Psoas muscle (tissue), 8 donors: ENCODE data around the gene SYT15. TPM values are rescaled to one million over a fixed set of nuclear protein-coding genes. Genes with fewer than 3 reads are reported as not detected.
A peak's percentile ranks its signal among the peaks of the same experiment; 100 is the strongest.
"Not testable (repeated sequence)": the region's sequence is repeated elsewhere in the genome, so short reads cannot be mapped to it uniquely, and the experiment has no call there.

Experiments
- ATAC-seq, 4 donors: fragments of 200-7000 bp; cut with Tn5 transposase; one replicate each; pipeline ENCODE4 v1.9.1; 2020; ENCODE audit warnings: moderate library complexity in 3 of 4, mild to moderate bottlenecking in 2 of 4
- DNase-seq, 2 donors: peaks; one replicate each; pipeline ENCODE4 v3.0.0-alpha.2; 2020
- H3K27ac ChIP-seq: fragments of 200-600 bp; one replicate; pipeline ENCODE4 v1.8.0; 2022
- H3K27me3 ChIP-seq, 3 donors: fragments of 200-600 bp in 1 of 3; one replicate each; pipeline versions ENCODE4 v1.6.1 to v1.8.0; 2013 to 2022; ENCODE audit warnings: low read length in 2 of 3, mild to moderate bottlenecking in 2 of 3, moderate library complexity in 1 of 3; ENCODE audit not compliant: insufficient read depth in 3 of 3
- H3K36me3 ChIP-seq, 2 donors: fragments of 200-600 bp in 1 of 2; one replicate each; pipeline versions ENCODE4 v1.6.1 to v1.8.0; 2013 to 2022; ENCODE audit warnings: low read depth in 1 of 2, mild to moderate bottlenecking in 1 of 2, moderate library complexity in 1 of 2; ENCODE audit not compliant: insufficient read depth in 1 of 2
- H3K4me1 ChIP-seq: fragments of 200-600 bp; one replicate; pipeline ENCODE4 v1.8.0; 2022
- H3K4me3 ChIP-seq: fragments of 200-600 bp; one replicate; pipeline ENCODE4 v1.8.0; 2022; ENCODE audit warnings: mild to moderate bottlenecking
- H3K9me3 ChIP-seq: fragments of 200-600 bp; one replicate; pipeline ENCODE4 v1.8.0; 2022
- WGBS, 3 donors: extraction: QIAGEN DNeasy Blood & Tissue Kit; methylation state at CpG; one replicate each; pipeline versions ENCODE4 v1.1.6 to v1.1.7; 2013; 5-methylcytosine and 5-hydroxymethylcytosine counted together
- intact Hi-C, 2 donors: fragments of 100-400 bp; cut with DNase I; formaldehyde crosslinking; loops; one replicate each; pipeline versions ENCODE4 v1.11.0 to v1.14.2; 2022
- polyA plus RNA-seq, 3 donors: library from polyadenylated mRNA; stranded (reverse); fragments of 200-250 nt; gene quantifications; one replicate each; pipeline ENCODE4 v1.2.3, GENCODE V29; 2013
- total RNA-seq, 4 donors: library from RNA; stranded (reverse); fragmentation: NEBNext Ultra II Directional in 2 of 4; extraction: Animal tissue kit (Norgen Biotek cat#: 25700) in 2 of 4; gene quantifications; one replicate each; pipeline versions ENCODE4 v1.2.1 to v1.2.4, GENCODE V29; 2021 to 2023
- donor health status: healthy with polysubstance abuse.
- donor health status: DM: no; HTN: no; CAD: no; lungs with moderate emphysema.
- donor health status: Bipolar disorder and iron deficiency.
- donor health status: healthy.
- donor health status: DM: yes; HTN: yes; CAD: no.
- donor health status: DM: no; HTN: no; CAD: no.
- donor health status: DM: no; HTN: no; CAD: no.
- donor health status: DM: yes; HTN: yes; CAD: no.

Gene SYT15
- total and polyA plus RNA-seq, 7 donors: 0.18 to 2.8 (median 1.7) TPM

DNA sequence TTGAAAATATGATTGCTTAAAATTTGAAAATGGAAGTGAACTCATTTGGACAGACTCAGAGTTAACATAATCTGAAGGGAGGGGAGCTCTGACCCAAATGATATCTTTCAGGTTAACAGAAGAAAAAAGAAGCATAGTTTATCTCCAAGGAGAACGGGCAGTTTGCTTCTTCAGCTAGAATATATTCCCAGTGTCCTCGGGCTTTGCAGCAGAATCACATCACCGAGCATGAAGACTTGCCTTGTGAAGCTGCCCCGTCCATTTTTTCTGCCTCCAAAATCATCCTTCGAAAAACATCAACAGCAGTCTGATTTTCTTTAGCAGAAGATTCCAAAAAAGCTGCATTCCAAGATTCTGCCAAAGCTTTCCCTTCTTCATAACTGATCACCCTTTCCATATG lies 55.8 kb downstream of the SYT15 start:
- H3K9me3 ChIP-seq, DNase-seq, H3K36me3 ChIP-seq, H3K4me1 ChIP-seq, ATAC-seq, intact Hi-C loops, H3K27me3 ChIP-seq, H3K27ac ChIP-seq: not testable (repeated sequence)
- peak overlapping the region; percentile 32 for H3K4me3 ChIP-seq
- 26 to 50% (median 28%) methylated on average over 5 of the region's 5 CpGs for WGBS, 3 donors

DNA sequence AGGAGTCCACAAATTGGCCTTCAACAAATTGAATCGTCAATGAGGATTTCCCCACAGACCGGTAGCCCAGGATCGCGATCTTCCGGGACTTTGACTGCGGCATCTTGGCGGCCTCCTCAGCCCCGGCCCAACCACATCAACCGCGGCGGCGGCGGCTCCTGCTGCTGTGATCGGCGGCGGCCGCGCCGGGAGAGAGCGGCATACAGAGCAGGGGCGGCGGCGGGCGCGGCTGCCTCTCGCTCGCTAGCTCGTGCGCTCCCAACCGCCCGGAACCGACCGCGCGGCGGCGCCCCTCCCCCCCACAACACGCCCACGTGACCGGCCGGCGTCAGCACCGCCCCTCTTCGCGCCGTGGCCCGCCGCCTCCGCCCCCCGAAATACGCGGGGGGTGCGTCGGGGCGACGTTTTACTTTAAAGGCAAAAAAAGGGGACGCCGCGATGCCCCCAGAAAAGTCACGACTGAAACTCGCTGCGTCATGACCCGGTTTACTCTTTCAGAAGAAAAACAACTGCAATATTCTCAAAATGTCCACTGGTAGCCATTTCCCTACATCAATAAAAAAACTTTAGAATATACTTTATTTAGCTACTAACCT lies 56.5 kb downstream of the SYT15 start:
- peak overlapping the region; percentile 59 for H3K4me3 ChIP-seq
- ATAC-seq: peak; percentile 92 to 98 (median 96)
- H3K36me3 ChIP-seq, intact Hi-C loops, H3K27me3 ChIP-seq, H3K4me1 ChIP-seq, H3K9me3 ChIP-seq, DNase-seq: not testable (repeated sequence)
- 0% methylated on average over 4 to 7 of the region's 63 CpGs for WGBS, 3 donors
- H3K27ac ChIP-seq: peak overlapping the region; percentile 50

DNA sequence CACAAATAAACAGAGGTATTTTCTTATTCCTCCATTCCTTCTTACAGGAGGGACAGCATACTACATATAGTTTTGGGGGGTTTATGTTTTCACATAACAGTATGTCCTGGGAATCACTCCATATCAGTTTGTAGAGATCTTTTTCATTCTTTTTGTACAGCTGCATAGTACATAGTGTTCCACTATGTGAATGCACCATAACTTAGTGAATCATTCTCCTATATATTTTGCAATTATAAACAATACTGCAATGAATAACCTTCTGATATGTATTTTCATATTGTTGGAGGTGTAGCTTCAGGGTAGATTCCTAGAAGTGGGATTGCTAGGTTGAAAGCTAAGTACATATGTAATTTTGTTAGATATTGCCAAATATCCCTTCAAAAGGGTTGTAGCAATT lies 61.1 kb downstream of the SYT15 start:
- H3K4me1 ChIP-seq, H3K27me3 ChIP-seq, intact Hi-C loops, H3K36me3 ChIP-seq, H3K4me3 ChIP-seq, DNase-seq, ATAC-seq, H3K27ac ChIP-seq, H3K9me3 ChIP-seq: not testable (repeated sequence)

Other genes with a start within 250 kb of the SYT15 start
- under 1 TPM in 1 of 4 donors, not detected in 3; 0.15 TPM for gene ANXA8L1, start 203.4 kb upstream of the SYT15 start, total RNA-seq
- not detected for gene ANXA8L1, start 203.4 kb upstream of the SYT15 start, polyA plus RNA-seq
- not detected for gene NPY4R, start 113.2 kb upstream of the SYT15 start, total RNA-seq
- gene NPY4R, start 113.2 kb upstream of the SYT15 start, polyA plus RNA-seq: under 1 TPM in 1 of 3 donors, not detected in 2; 0.04 TPM
- not detected for gene GPRIN2, start 22.5 kb upstream of the SYT15 start, total RNA-seq
- gene GPRIN2, start 22.5 kb upstream of the SYT15 start, polyA plus RNA-seq: not detected